ENCODE data around the gene PLPP7.

GRCh38 chr9:131302244-131303075 is 12.9 kb downstream of the PLPP7 start:
- TF ChIP-seq GATA2 (IDR thresholded peaks at IDR 0.05; ENCODE audit: low read depth, low read length) = no peak
- TF ChIP-seq GATA3 (IDR thresholded peaks at IDR 0.05; ENCODE audit: low read depth, low read length) = no peak
